CD4-positive, alpha-beta T cell treated with Interleukin-2 at 100 ng/mL for 4 hours (primary cell): Measurements from ENCODE around the gene SLC25A42.
A peak's percentile ranks its signal among the peaks of the same experiment; 100 is the strongest.
"Not testable (repeated sequence)": the region's sequence is repeated elsewhere in the genome, so short reads cannot be mapped to it uniquely, and the experiment has no call there.

Experiments used
- DNase-seq: peaks from one replicate; pipeline ENCODE4 v3.0.0-alpha.2; 2020; ENCODE audit warnings: low spot score

The SLC25A42 gene

DNA sequence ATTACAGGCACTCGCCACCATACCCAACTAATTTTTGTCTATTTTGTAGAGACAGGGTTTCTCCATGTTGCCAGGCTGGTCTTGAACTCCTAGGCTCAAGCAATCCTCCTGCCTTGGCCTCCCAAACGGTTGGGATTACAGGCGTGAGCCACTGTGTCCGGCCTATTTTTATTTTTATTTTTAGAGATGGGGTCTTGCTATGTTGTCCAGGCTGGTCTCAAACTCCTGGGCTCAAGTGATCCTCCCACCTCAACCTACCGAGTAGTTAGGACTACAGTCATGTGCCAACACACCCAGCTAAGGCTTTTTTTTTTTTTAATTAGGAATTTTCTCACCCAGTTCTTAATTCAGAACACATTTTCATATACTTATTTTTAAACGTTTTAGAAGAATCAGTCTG lies 71.9 kb downstream of the SLC25A42 start:
- not testable (repeated sequence) for DNase-seq

DNA sequence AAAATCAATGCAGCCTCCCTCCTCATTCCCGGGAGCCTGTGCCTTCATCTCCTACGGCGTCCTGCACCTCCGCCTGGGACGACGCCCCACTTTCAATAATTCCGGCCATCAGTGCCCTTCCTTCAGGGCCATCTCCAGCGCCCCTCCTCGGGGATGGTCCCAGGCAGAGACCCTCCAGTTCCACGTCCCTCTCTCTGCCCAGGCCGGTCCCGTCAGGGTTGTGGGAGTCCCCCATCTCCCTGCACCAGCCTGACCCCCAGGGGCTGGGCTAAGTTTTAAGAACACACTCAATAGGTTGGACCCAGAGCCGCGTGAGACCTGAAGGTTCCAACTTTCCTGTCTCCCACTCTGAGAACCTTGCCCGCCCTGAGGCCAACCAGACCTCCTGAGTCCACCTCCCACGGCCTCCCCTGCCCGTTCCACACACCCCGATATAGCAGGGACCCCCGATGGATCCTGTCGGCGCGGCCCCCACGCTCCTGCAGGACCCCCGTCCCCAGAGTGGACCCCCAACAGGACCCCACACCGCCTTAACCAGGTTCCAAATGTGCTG lies 73.8 kb downstream of the SLC25A42 start:
- DNase-seq = no peak

DNA sequence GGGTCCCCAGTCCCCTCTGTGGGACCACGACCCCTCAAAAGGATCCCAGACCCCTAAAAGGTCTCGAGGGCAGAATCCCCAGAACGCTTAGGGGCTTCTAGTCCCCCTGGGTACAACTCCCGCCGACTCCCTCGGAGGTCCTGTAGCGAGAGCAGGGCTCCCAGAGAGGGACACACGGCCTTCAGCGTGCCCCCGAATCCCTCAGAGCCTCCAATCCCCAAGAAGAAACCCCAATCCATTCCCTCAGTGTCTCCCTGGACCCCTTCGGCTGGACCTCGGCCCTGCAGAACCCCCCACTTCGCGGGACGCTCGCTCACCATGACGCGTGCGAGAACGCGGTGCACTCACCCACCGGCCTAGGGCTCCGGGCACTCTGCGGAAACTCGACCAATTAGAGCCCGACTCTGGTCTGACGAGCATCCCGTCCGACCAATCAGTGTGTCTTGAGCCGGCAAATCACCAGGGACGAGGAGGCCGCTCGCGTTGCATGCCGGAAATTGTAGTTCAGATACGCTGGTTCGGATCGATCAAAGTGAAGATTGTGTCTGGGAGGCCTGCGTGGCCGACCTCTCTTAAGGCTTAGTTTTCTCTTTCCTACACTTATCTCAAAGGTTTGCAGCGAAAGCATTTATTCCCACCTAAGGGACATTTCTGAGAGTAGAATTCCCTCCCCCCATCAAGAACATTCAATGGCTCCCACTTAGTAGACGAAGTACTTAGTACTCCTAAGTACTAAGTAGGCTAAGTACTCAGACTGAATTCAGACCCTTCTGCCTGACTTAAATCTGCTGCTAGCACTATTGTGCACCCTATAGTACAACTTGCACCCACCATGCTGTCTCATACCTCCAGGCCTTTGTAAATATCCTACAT lies 74.6 kb downstream of the SLC25A42 start, which contains the start of gene TMEM161A:
Gene TMEM161A (minus strand): TSS at position 370 of the 873 bp plus-strand sequence. CDS start 50 bp downstream, at position 320.
- DNase-seq = peak; percentile 99

DNA sequence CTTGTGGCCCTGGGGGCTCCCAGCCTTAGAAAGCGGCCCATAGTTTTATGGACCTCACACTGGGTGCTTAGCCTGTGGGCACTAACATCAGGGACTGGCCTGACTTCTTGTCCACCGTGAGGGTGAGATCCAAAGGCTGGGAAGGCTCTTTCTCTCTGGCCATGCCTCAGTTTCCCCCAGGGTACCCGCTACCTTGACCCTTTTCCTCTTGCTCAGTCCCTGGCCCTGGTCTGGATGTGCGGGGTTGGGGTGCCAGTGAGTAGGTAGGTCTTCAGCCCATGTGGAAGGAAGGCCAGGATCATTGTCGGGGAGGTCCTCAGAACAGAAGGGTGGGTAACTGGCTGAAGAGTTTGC lies 76.1 kb downstream of the SLC25A42 start:
- no peak for DNase-seq

DNA sequence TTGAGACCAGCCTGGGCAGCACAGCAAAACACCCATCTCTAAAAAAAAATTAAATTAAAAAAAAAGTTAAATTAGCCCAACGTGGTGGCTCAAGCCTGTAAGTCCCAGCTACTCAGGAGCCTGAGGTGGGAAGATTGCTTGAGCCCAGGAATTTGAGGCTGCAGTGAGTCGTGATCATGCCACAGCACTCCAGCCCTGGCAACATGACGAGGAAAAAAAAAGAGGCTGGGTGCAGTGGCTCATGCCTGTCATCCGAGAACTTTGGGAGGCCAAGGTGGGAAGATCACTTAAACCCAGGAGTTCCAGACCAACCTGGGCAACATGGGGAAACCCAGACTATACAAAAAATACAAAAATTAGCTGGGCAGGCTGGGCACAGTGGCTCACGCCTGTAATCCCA lies 76.7 kb downstream of the SLC25A42 start:
- no peak for DNase-seq

DNA sequence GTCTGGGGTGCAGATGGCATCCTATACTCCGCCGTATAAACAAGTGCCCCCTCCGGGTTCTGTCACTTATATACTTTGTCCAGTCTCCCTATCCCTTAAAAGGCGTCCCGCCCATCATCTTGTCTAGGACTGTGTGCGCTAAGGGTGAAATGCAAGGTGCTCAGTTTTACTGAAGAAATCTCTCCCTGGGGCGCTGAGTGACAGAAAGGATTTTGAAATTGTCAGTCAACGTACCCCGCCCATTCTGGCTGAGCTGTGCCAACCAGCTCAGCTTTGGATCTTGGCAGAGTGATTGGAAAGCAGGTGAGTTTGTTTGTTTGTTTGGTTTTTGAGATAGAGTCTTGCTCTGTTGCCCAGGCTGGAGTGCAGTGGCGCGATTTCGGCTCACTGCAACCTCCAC lies 78.6 kb downstream of the SLC25A42 start:
- DNase-seq = no peak

DNA sequence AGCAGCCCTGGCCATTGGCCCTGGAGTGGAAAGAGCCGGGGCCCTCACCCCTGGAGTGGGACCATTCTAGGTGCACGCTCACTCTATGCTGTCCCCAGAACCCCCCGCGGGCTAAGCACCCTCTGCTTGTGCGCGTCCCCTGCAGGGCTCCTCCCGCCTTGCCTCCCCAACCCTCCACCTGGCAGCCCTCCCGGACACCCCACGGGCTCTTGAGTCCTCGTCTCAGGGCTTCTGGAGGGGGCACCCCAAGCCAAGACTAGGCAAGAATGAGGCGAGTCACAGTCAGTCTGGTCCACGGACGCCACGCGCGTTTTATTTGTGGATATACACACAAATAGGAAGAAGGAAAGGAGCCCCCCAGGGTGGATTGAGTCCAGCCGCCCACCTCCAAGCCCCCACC lies 81.5 kb downstream of the SLC25A42 start:
- DNase-seq = no peak

DNA sequence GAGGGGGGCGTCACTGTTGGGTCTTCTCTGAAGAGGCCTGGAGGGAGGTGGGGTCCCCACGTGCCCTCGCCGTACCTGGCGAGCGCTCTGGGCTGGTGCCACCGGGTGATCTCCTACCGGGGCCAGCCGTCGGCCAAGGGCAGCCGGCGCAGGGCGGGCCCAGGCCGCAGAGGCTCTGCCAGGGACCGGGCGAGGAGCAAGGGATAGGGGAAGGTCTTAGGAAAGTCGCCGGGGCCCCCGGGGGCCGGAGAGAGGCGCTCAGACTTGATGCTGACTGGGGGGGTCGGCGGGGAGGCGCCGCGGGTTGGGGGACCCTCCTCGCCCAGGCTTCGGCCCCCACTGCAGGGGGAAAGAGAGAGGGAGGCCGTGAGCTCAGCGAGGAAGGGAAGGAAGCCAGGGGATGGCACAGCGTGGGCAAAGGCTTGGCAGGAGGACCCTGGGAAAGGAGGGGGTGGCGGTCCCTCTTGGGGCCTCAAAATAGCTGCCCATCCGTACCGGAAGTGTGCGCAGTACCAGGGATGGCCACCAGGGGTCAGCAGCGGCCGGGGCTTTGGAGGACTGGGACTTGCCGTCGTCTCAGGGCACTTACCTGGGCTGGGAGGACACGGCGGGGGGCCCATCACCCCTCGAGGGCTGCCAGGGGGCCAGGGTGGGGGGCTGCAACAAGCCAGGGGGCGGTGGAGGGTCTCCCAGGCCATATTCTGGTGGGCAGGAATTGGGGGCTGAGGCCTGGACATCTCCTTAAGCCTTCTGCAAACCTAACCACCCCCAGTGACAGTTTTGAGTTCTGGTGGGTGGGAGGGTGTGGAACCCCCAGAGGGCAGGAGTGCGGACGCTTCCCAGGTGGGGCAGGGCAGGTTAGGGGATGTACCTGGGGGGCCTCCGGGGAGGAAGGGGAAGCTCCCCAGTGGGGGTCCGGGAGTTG lies 82.2 kb downstream of the SLC25A42 start:
- DNase-seq = peak; percentile 85

DNA sequence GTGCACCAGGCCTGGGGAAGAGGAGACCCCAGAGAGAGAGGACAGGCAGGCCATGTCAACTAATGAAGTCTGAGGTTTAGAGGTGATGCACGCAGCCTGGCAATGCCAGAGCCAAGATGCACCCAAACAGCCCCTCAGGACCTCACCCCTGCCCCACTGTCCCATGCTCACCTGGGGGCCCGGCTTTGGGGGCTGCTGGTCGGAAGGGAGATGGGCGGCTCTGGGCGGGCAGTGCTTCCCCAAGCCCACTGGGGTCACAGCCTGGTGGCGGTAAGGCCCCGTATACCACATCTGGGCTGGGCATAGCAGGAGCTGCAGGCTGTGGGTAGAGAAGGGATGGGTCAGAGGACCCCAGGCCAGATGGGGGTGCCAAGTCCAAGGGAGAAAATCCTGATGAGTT lies 83.1 kb downstream of the SLC25A42 start:
- DNase-seq = no peak

DNA sequence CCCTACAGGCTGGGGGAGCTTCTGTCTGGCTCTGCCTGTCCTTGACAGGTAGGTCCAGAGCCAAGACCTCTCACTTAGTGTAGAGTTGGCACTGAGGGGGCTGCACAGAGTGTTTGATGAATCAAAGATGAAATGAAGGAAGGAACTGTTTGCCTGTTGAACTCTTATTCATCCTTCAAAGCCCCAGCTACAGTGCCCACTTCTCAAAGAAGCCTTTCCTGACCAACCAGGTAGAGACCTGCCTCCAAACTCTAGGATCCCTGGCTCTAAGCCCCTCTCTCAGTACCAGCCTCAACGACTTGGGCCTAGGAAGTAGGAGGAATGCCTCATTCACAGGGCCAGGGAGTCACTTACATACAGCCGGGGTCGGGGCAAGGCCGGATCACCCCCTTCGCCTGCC lies 83.5 kb downstream of the SLC25A42 start:
- no peak for DNase-seq

DNA sequence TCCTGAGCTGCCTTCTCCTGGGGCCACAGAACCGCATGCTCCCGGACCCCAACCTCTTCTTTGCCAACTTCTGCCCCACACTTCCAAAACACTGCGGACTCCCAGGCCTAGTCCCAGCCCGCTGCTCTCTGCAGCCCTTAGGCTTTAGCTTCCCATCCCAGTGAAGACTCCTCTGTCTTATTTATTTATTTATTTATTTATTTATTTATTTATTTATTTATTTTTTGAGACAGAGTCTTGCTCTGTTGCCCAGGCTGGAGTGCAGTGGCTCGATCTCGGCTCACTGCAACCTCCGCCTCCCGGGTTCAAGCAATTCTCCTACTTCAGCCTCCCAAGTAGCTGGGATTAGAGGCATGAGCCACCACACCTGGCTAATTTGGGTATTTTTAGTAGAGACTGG lies 84.7 kb downstream of the SLC25A42 start:
- DNase-seq = not testable (repeated sequence)

DNA sequence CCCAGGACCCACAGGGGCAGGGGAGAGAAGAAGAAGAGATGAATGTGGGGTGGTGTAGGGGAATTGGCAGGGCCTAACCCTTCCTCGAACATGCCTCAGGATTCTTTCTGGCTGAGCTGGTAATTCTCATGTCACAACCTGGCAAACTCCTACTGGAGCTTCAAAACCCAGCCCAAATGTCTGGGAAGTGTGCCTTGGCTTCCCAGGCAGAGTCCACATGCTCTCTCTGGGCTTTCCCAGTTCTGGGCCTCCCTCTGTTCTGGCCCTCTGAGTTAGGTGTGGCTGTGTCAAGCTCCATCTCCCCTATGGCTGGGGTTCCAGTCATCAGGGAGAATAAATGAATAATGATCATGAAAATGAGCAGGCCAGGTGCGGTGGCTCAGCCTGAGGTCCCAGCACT lies 85.6 kb downstream of the SLC25A42 start:
- DNase-seq = no peak

DNA sequence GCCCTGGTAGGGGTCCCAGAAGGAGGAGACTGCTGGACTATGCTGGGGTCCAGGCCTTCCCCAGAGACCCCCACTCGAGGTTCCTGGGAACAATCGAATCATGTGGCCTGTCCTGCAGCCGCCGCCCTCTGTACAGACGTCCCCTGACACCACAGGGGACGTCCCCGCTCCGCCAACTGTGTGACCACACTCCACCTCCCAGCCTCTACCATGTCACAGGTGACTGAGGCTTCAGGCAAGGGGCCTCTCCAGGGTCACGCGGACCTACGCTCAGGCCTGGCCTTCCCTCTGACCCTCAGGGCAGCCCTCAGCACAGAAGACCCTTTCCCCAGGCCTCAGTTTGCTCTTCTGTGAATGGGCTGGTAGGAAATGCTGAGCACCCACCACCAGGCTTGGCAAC lies 87.6 kb downstream of the SLC25A42 start:
- DNase-seq = no peak

DNA sequence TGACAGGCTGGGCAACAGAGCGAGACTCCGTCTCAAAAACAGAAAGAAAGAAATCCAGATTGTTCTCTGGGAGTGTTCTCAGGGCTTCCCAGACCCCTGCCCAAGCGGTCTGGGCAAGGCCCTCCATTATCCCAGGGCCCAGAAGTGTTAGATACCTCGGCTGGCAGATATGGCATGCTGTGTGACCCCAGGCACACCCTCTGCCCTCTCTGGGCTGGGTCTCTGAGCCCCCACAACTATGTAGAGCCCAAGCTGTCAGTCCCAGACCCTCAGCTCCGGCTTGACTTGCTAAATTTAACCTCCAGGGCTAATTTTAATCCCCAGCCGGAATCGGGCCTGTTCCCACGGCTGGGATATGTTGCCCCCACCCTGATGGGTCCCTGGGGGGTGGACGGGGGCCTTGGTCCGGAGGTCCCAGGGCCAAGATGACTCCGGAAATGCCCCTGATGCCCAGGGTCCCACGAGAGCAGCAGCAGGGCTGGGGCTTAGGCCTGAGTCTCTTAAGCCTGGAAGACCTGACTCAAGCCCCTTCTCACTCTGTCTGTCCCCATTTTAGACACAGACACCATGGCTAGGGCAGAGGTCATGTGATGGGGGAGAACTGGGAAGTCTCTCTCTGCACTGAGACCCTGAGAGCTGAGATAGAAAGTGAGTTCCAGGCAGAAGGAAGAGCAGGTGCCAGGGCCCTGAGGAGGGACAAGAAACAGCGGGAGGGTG lies 89.0 kb downstream of the SLC25A42 start:
- no peak for DNase-seq

DNA sequence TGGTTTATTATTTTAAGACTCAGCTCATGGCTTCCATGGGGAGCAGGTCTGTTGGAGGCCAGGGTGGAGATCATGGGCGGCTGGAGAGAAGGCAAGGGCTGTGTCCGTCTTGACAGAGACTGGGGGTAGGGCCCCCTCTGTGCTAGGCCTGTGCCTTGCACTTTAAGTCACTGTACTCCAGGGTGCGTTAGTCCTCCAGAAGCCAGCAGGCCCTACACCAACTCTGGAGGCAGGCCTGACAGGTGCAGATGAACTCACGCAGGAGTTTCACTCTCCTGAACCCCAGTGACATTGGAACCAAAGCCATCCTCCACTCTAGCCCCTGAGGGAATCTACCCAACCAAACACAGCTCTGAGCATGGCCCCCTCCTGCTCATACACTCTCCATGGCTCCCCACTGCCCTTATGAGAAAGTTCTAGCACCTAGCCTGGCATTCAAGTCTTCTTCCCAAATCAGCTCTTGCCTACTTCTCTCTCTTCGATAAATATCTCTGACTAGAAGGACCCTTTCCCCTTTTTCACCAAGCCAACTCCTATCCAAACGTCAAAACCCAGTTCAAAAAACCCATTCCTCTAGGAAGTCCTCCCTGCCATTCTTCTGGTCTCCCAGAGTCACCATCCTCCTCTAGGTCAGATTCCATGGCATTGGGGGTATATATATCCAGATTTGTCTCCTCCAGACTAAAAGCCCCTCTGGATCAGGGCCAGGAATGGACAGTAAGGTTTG lies 91.1 kb downstream of the SLC25A42 start:
- no peak for DNase-seq

DNA sequence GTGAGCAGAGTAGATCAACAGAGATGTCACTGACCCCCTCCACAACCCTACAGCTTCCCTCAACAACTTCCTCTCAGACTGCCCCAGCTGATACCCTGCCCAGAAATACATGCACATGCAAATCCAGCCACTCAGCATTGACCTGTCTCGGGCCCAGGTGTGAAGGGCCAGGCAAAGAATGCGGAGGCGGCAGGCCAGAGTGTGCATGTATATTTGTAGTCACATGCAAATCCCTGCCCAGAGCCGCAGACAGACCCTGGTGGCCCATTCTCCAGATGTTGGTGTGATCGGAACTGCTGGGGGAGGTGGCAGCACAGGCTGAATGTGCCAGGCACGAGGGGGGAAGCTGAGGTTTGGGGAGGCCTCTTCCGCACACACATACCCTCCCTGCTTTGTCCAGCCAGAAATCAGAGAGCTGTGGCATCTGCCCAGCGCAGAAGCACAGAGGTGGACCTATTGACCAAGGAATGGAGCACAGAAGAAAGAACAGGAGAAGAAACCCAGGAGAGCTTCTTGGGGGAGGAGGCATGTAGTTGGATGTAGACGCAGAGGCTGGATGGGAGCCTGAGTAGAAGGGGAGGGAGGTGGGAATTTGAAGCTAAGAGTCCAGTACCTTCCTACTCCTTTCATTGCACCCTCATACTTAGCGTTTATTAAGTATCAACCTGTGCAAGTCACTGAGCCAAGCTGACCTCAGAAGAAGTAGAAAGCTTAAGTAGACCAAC lies 91.9 kb downstream of the SLC25A42 start:
- DNase-seq = no peak

DNA sequence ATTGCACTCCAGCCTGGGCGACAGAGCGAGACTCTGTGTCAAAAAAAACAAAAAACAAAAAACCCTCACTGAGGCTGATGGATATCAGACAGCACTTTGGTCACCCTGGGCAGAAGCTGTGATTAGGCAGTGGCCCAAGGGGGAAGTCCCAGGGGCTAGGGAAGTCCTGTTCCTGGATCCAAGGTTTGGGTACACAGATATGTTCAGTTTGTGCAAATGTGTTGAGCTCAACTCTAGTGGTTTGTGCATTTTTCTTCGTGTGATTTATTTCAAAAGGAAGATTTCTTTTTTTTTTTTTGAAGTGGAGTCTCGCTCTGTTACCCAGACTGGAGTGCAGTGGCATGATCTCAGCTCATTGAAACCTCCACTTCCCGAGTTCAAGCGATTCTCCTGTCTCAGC lies 94.0 kb downstream of the SLC25A42 start:
- DNase-seq = no peak

DNA sequence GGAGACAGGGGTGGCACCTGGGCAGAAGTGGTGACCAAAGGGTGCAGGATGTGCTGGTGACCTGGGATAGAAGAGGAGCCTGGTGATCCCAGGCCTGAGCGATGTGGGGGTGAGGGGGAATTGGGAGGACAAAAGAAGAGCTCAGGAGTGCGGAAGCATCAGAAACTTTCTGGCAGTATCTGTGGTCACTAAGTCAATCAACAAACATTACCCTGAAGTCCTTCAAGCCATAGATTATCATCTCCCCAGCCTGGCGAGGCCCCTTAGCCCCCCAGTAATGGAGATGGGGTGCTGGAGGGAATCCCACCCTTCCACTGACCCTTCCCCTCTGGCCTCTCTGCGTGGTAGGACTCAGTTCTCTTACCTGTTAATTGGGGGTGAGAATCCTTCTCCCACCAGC lies 95.7 kb downstream of the SLC25A42 start:
- no peak for DNase-seq

DNA sequence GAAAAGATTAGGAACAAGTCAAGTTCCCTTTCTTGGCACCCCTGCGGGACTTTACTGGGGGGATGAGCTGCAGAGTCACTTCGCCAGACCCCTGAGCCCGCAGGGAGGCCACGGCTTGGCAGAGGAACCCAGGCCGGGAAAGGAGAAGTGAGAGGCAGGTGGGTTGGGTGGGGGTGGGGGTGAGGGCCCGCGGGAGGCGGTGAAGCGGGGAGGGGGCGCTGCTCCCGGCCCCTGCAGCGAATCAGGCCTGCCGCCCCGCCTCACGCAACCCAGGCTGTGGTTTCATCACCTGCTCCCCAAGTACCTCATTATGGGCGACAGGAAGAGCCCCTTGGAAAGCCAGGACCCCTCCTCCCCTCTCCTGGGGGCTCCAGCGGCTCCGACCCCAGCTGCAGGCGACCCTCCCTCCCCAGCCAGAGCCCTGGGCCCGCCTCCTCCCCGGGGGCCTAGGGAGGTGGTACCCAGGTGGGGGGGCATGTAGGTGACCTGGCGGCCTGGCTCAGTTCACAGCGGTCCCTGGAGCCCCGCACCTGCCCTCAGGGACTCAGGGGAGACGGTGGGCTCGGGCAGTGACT lies 96.8 kb downstream of the SLC25A42 start:
- no peak for DNase-seq

DNA sequence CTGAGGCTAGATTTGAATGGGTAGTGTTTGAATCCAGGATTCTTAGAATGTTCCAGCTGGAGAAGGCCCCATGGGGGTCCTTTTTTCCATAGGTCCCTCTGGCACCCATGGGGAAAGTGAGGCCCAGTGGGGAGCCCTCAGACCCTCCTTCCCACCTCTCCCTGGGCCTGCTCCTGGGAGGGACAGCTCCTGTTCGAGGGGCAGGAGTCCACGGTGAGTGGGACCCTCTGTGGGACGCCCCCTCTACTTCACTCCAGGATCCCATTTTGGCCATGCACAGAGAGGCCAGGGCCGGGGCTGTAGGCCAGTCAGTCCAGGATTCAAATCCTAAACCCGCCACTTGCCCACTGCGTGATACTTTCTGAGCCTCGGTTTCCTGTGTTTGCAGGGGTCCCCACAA lies 98.7 kb downstream of the SLC25A42 start:
- no peak for DNase-seq
